ENCODE measurements around the gene PITX1.
"Not testable (repeated sequence)": the region's sequence is repeated elsewhere in the genome, so short reads cannot be mapped to it uniquely, and the experiment has no call there.

PITX1 gene

GRCh38 chr5:134992148-134992547 lies 41.9 kb downstream of the PITX1 start:
- H3K79me1 ChIP-seq (replicated peaks; ENCODE audit: low read length, poor library complexity, severe bottlenecking) = no peaks in the 10 kb centered on the region

DNA sequence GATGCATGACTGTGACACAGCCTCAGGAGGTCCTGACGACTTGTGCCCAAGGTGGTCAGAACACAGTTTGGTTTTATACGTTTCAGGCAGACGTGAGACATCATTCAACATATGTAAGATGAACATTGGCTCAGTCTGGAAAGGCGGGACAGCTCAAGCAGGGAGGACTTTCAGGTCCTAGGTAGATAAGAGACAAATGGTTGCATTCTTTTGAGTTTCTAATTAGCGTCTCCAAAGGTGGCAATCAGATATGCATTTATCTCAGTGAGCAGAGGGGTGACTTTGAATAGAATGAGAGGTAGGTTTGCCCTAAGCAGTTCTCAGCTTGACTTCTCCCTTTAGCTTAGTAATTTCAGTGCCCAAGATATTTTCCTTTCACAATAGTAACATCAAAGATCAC lies 43.8 kb downstream of the PITX1 start:
- not testable (repeated sequence) for H2BK5ac ChIP-seq (ENCODE audit: low read depth, low read length, poor library complexity, severe bottlenecking); H2AFZ ChIP-seq (ENCODE audit: low read depth, low read length); H3K27ac ChIP-seq (ENCODE audit: low read length, poor library complexity, severe bottlenecking); H2AK5ac ChIP-seq (ENCODE audit: low read length, severe bottlenecking); H3K18ac ChIP-seq (ENCODE audit: low read depth in 1 of 2, low read length in 2 of 2); DNase-seq; H2BK120ac ChIP-seq (ENCODE audit: low read depth, low read length); H3K4ac ChIP-seq (ENCODE audit: low read depth in 1 of 2, low read length in 2 of 2); H3K23ac ChIP-seq (ENCODE audit: low read length in 2 of 2); H4K8ac ChIP-seq (ENCODE audit: low read length); H2BK12ac ChIP-seq (ENCODE audit: low read length in 2 of 2); H3K4me1 ChIP-seq (ENCODE audit: control insufficient read depth, insufficient read depth, low read depth, low read length); H2BK15ac ChIP-seq (ENCODE audit: low read depth, poor library complexity, severe bottlenecking); H3K9ac ChIP-seq (ENCODE audit: low read length); H3K4me2 ChIP-seq (ENCODE audit: low read length, poor library complexity, severe bottlenecking); H3K14ac ChIP-seq (ENCODE audit: low read length in 2 of 2); H3K9me3 ChIP-seq (ENCODE audit: control insufficient read depth, low read length); H3K4me3 ChIP-seq (ENCODE audit: insufficient read depth in 1 of 2, low read depth in 1 of 2, low read length in 2 of 2); H4K91ac ChIP-seq (ENCODE audit: low read length); H3K27me3 ChIP-seq (ENCODE audit: control insufficient read depth in 1 of 2, insufficient read depth in 1 of 2, low read length in 2 of 2); H3K79me1 ChIP-seq (replicated peaks; ENCODE audit: low read length, poor library complexity, severe bottlenecking); H3K36me3 ChIP-seq (ENCODE audit: control insufficient read depth in 1 of 2, insufficient read depth in 2 of 2, low read depth in 1 of 2, low read length in 2 of 2)
- 34% methylated on average over 5 of the region's 5 CpGs for WGBS

More at GRCh38 chr5:134992148-134992547, 41.9 kb downstream of the PITX1 start:
- no peak overlapping the region for H3K14ac ChIP-seq (ENCODE audit: low read length in 2 of 2)
- no peak overlapping the region for H4K8ac ChIP-seq (ENCODE audit: low read length)
- 85% methylated on average over 3 of the region's 5 CpGs for WGBS
- no peak overlapping the region for H3K4me3 ChIP-seq (ENCODE audit: insufficient read depth in 1 of 2, low read depth in 1 of 2, low read length in 2 of 2)
- H2AK5ac ChIP-seq (ENCODE audit: low read length, severe bottlenecking) = no peak overlapping the region
- H2BK120ac ChIP-seq (ENCODE audit: low read depth, low read length) = no peak overlapping the region
- peaks cover 0 to 7% of the 10 kb centered on the region in 2 experiments for H3K27me3 ChIP-seq (ENCODE audit: control insufficient read depth in 1 of 2, insufficient read depth in 1 of 2, low read length in 2 of 2)
- peaks cover 4% of the 10 kb centered on the region for H3K9me3 ChIP-seq (ENCODE audit: control insufficient read depth, low read length)
- no peak overlapping the region for H4K91ac ChIP-seq (ENCODE audit: low read length)
- DNase-seq = no peak
- no peak overlapping the region for H2AFZ ChIP-seq (ENCODE audit: low read depth, low read length)
- H3K4me2 ChIP-seq (ENCODE audit: low read length, poor library complexity, severe bottlenecking) = no peak overlapping the region
- no peak overlapping the region for H3K4ac ChIP-seq (ENCODE audit: low read depth in 1 of 2, low read length in 2 of 2)
- H2BK12ac ChIP-seq (ENCODE audit: low read length in 2 of 2) = no peak overlapping the region
- no peak overlapping the region for H2BK15ac ChIP-seq (ENCODE audit: low read depth, poor library complexity, severe bottlenecking)
- H3K9ac ChIP-seq (ENCODE audit: low read length) = no peak overlapping the region
- no peaks in the 10 kb centered on the region for H3K36me3 ChIP-seq (ENCODE audit: control insufficient read depth in 1 of 2, insufficient read depth in 2 of 2, low read depth in 1 of 2, low read length in 2 of 2)
- no peak overlapping the region for H3K23ac ChIP-seq (ENCODE audit: low read length in 2 of 2)
- no peak overlapping the region for H3K27ac ChIP-seq (ENCODE audit: low read length, poor library complexity, severe bottlenecking)
- no peak overlapping the region for H2BK5ac ChIP-seq (ENCODE audit: low read depth, low read length, poor library complexity, severe bottlenecking)
- no peaks in the 10 kb centered on the region for H3K4me1 ChIP-seq (ENCODE audit: control insufficient read depth, insufficient read depth, low read depth, low read length)
- H3K18ac ChIP-seq (ENCODE audit: low read depth in 1 of 2, low read length in 2 of 2) = no peak overlapping the region

DNA sequence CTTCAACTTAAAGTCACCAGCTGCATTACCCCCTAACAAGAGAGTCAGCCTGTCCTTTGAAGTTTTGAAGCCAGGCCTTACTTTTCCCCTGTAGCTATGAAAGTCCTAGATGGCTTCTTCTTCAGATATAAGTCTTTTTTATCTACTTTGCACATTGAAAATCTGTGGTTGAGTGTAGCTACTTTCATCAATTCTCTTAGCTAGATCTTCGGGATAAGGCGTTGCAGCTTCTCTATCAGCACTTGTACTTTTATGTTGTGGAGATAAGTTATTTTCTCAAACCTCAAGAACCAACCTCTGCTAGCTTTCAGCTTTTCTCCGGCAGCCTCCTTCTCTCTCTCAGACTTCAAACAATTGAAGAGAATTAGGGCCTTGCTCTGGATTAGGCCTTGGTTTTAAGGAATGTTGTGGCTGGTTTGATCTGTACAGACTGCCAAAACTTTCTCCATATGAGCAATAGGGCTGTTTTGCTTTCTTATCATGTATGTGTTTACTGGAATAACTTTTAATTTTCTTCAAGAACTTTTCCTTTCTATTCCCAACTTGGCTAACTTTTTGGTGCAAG lies 44.7 kb downstream of the PITX1 start:
- Histone ChIP-seq H2BK5ac (ENCODE audit: low read depth, low read length, poor library complexity, severe bottlenecking) (no peak overlapping the region), H3K14ac (ENCODE audit: low read length in 2 of 2) (no peak overlapping the region), H3K27me3 (ENCODE audit: control insufficient read depth in 1 of 2, insufficient read depth in 1 of 2, low read length in 2 of 2) (peaks cover 0 to 3% of the 10 kb centered on the region in 2 experiments), H3K4me2 (ENCODE audit: low read length, poor library complexity, severe bottlenecking) (no peak overlapping the region), H2BK120ac (ENCODE audit: low read depth, low read length) (no peak overlapping the region), H2AK5ac (ENCODE audit: low read length, severe bottlenecking) (no peak overlapping the region), H2BK15ac (ENCODE audit: low read depth, poor library complexity, severe bottlenecking) (no peak overlapping the region), H3K9me3 (ENCODE audit: control insufficient read depth, low read length) (peaks cover 11% of the 10 kb centered on the region), H3K23ac (ENCODE audit: low read length in 2 of 2) (no peak overlapping the region), H3K9ac (ENCODE audit: low read length) (no peak overlapping the region), H3K36me3 (ENCODE audit: control insufficient read depth in 1 of 2, insufficient read depth in 2 of 2, low read depth in 1 of 2, low read length in 2 of 2) (no peaks in the 10 kb centered on the region), H3K27ac (ENCODE audit: low read length, poor library complexity, severe bottlenecking) (no peak overlapping the region), H4K91ac (ENCODE audit: low read length) (no peak overlapping the region), H3K4me3 (ENCODE audit: insufficient read depth in 1 of 2, low read depth in 1 of 2, low read length in 2 of 2) (no peak overlapping the region), H3K79me1 (replicated peaks; ENCODE audit: low read length, poor library complexity, severe bottlenecking) (no peaks in the 10 kb centered on the region), H2AFZ (ENCODE audit: low read depth, low read length) (no peak overlapping the region), H3K4me1 (ENCODE audit: control insufficient read depth, insufficient read depth, low read depth, low read length) (no peaks in the 10 kb centered on the region), H2BK12ac (ENCODE audit: low read length in 2 of 2) (no peak overlapping the region), H3K18ac (ENCODE audit: low read depth in 1 of 2, low read length in 2 of 2) (no peak overlapping the region), H4K8ac (ENCODE audit: low read length) (no peak overlapping the region), H3K4ac (ENCODE audit: low read depth in 1 of 2, low read length in 2 of 2) (no peak overlapping the region)
- no peak for DNase-seq
- WGBS = no CpG with 5 or more reads among the region's 3 CpGs

- Histone ChIP-seq H3K36me3 (ENCODE audit: control insufficient read depth in 1 of 2, insufficient read depth in 2 of 2, low read depth in 1 of 2, low read length in 2 of 2) (no peaks in the 10 kb centered on the region), H2AK5ac (ENCODE audit: low read length, severe bottlenecking) (no peak overlapping the region), H2BK5ac (ENCODE audit: low read depth, low read length, poor library complexity, severe bottlenecking) (no peak overlapping the region), H3K4ac (ENCODE audit: low read depth in 1 of 2, low read length in 2 of 2) (no peak overlapping the region), H3K23ac (ENCODE audit: low read length in 2 of 2) (no peak overlapping the region), H3K14ac (ENCODE audit: low read length in 2 of 2) (no peak overlapping the region), H3K9me3 (ENCODE audit: control insufficient read depth, low read length) (peaks cover 57% of the 10 kb centered on the region), H2BK120ac (ENCODE audit: low read depth, low read length) (no peak overlapping the region), H3K9ac (ENCODE audit: low read length) (no peak overlapping the region), H2BK12ac (ENCODE audit: low read length in 2 of 2) (no peak overlapping the region), H2BK15ac (ENCODE audit: low read depth, poor library complexity, severe bottlenecking) (no peak overlapping the region), H3K4me2 (ENCODE audit: low read length, poor library complexity, severe bottlenecking) (no peak overlapping the region), H3K79me1 (replicated peaks; ENCODE audit: low read length, poor library complexity, severe bottlenecking) (no peaks in the 10 kb centered on the region), H4K91ac (ENCODE audit: low read length) (no peak overlapping the region), H3K4me3 (ENCODE audit: insufficient read depth in 1 of 2, low read depth in 1 of 2, low read length in 2 of 2) (no peak overlapping the region), H4K8ac (ENCODE audit: low read length) (no peak overlapping the region), H3K18ac (ENCODE audit: low read depth in 1 of 2, low read length in 2 of 2) (no peak overlapping the region), H3K27me3 (ENCODE audit: control insufficient read depth in 1 of 2, insufficient read depth in 1 of 2, low read length in 2 of 2) (no peaks in the 10 kb centered on the region), H3K27ac (ENCODE audit: low read length, poor library complexity, severe bottlenecking) (no peak overlapping the region), H2AFZ (ENCODE audit: low read depth, low read length) (no peak overlapping the region), H3K4me1 (ENCODE audit: control insufficient read depth, insufficient read depth, low read depth, low read length) (no peaks in the 10 kb centered on the region)
- no CpG with 5 or more reads among the region's 1 CpG for WGBS
- peak; percentile 18 for DNase-seq
These were observed 51.8 kb downstream of the PITX1 start for GRCh38 chr5:134982230-134982629.
